Astrocyte (in vitro differentiated cells and primary cell): ENCODE data around the gene MYO16.

Experiments
- CTCF ChIP-seq: IDR thresholded peaks from 2 replicates; pipeline ENCODE4 v1.5.1; 2011; ENCODE audit warnings: low read depth, mild to moderate bottlenecking, inconsistent platforms, low read length, moderate library complexity; ENCODE audit not compliant: insufficient read depth
- EZH2 ChIP-seq: IDR thresholded peaks from 2 replicates; pipeline ENCODE4 v1.6.1; 2012; ENCODE audit warnings: mild to moderate bottlenecking, low read length, inconsistent platforms; ENCODE audit not compliant: insufficient read depth

- TF ChIP-seq CTCF (no peak), EZH2 (no peak)
These were observed 526.9 kb downstream of the MYO16 start for GRCh38 chr13:109156181-109156935.
